Suprapubic skin (tissue), 3 donors: Measurements from ENCODE around the gene RNF166.

ENCODE experiments used
- POLR2AphosphoS5 ChIP-seq, 3 donors: sonication (generic); formaldehyde crosslinking; IDR thresholded peaks; one replicate each; pipeline ENCODE4 v1.6.1; 2017; ENCODE audit warnings: antibody characterized with exemption in 3 of 3
- TF ChIP-seq, protein P1 (sequence below), 2 donors: fragments of 200-600 bp in 1 of 2; fragments of 450-650 bp in 1 of 2; sonication (generic) in 1 of 2; IDR thresholded peaks; one replicate each; pipeline ENCODE4 v1.5.1; 2016 to 2019; ENCODE audit warnings: antibody characterized with exemption in 2 of 2, mild to moderate bottlenecking in 1 of 2, moderate library complexity in 1 of 2

DNA sequence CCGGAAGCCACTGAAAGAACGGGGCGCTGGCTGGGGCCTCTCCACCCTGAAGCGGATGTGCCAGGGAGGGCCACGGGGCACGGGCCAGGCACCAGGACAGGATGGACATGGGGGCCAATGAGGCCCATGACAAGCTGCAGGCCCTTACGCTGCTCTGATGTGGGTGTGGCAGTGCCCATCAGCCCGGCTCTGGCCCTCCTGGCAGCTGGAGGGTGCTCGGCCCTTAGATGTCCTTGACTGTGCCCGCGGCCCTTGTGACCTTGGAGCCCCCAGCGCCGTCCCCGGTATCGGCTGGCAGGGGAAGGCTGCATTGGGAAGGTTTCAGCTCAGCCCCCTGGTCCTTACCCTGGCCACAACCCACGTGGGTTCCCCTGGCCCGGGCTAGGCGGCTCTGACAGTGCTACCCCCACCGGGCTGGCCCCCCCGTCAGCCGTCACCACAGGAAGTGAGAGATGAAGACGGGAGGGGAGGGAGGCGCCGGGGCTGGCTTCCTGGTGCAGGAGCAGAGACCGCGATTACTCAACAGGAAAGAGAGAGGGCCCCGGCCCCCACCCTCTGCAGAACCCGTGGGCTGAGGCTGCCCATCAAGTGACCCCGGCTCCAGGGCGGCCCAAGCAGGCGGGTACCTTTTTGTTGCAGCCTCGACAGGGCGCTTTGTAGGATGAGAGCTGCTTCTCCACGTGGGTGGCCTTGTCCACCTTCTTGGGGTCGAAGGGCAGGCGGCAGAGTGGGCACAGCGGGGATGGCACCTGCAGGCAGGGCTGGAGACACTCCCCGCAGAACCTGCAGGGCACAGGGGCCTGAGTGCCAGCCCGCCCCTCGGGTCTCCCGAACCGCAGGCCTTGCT, 5.3 kb downstream of the RNF166 start:
- TF ChIP-seq, protein P1, sequence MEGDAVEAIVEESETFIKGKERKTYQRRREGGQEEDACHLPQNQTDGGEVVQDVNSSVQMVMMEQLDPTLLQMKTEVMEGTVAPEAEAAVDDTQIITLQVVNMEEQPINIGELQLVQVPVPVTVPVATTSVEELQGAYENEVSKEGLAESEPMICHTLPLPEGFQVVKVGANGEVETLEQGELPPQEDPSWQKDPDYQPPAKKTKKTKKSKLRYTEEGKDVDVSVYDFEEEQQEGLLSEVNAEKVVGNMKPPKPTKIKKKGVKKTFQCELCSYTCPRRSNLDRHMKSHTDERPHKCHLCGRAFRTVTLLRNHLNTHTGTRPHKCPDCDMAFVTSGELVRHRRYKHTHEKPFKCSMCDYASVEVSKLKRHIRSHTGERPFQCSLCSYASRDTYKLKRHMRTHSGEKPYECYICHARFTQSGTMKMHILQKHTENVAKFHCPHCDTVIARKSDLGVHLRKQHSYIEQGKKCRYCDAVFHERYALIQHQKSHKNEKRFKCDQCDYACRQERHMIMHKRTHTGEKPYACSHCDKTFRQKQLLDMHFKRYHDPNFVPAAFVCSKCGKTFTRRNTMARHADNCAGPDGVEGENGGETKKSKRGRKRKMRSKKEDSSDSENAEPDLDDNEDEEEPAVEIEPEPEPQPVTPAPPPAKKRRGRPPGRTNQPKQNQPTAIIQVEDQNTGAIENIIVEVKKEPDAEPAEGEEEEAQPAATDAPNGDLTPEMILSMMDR (IDR thresholded peaks at IDR 0.05), result no peak
- no peak for TF ChIP-seq POLR2AphosphoS5 (IDR thresholded peaks at IDR 0.05)
